GM21619 (cell line): ENCODE results near the gene EXOC6B.

ENCODE experiments used
- ATAC-seq: cut with Tn5 transposase; IDR thresholded peaks from one replicate; pipeline ENCODE4 v1.9.1; 2021; ENCODE audit not compliant: unreplicated experiment

The EXOC6B gene

DNA sequence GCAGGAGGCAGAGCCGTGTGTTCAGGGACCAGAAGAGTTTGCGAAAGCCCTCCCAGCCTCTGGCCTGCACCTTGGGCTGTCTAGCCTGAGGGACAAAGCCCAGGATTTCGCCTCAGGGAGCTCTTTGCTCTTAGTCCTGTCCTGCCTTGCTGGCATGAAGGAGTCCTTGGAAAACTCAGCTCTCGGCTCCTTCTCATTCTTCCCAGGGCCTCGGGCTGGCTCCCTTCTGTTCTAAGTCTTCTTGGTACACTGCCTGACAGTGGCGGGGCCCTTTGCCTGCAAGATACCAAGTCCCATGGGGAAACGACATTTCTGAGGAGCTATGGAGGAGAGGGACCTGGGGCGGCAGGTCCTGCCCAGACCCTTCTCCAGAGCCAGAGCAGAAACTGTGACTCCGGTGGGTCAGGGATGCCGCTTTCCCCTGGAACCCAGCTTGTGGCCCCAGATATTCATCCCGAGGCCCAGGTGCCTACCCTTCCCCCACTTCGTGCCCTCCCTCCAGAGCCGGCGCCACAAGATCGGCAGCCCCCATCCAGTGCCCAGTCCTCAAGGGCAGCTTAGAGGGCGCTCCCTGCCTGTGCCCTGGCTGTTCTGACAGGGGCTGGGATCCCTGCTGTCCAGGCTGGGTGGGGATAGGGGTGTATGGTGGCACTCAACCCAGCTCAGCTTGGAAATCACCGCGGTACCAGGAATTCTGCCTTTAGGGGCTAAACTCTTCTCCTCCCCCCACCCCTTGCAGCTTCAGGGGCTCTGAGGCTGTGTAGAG, 672.6 kb downstream of the EXOC6B start:
- ATAC-seq = no peak

DNA sequence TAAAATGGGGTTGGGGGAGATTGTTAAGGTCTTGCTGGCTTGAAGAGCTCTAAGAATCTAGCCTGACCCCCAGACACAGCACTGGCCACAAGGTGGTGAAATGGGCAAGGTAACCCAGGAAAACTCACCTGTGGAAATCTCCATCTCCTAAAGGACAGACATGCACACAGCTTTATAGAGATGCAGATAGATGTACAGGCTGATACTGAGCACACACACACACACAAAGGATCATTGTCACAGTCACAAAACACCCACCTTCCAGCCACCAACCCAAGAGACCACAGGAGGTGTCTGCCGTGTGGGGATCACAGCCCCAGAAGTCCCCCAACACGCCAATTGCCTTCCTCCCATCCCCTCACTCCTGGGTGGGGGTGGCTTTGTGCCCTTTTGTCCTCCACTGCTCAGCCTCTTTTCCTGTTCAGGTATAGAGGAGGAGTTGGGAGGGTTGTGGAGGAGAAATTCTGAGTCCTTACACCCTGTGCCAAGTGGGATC, 674.9 kb downstream of the EXOC6B start:
- no peak for ATAC-seq

DNA sequence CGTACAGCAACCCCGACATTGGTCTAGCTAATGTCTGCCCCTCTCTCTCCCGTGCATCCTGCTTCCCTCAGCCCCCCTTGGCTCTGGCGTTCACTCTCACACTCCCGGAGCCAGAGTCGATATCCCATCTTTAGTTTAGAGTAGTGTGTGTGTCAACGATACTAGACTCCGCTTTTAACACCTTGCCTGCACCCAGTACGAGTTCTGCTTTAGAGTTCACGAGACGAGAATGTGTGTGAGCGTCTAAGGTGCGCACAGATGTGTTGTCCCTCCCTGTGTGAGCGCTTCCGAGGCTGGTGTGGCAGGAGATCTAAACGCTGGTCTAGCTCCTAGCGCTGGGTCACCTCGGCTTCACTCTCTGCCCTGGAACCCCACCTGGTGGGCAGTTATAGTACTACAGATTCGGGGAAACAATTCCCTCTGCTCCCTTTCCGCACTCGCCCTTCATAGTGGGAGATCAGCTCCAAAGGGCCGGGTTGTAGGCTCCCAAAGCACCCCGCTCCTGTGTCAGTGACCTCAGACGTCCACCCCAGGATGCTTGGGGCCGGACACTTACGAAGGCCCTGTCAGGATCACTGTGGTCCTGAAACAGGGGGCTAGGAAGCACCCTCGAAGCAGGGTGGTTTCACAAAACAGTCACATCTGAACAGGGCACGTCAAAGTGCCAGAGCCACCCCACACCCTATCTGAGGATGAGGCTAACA, 675.5 kb downstream of the EXOC6B start:
- peak; percentile 84 for ATAC-seq

DNA sequence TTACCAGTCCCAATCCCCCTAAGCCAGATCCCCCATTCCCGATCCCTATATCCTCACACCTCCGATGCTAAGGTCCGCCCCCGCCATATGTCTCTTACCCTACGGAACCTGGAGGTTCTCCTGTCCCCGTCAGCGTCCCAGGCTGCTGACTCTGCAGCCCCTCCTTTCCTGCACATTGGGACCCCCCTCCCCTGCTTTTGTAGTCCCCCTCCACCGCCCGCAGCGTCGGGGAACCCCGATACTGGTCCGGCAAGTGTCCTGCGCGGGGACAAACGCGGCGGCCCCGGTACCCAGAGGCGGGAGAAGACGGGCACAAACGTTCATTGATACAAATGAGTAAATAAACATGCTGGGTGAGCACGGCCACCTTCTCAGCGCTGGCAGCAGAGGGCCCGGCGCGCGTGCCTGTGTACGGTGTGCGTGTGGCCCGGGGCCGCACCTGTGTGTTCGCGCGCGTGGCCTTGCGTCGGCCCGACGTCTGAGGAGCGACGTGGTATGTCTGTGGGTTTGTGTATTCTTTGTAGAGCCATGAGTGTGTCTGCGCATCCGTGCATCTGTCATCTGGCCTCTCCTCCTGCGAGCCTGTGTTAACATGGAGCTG, 676.2 kb downstream of the EXOC6B start:
- ATAC-seq = no peak

DNA sequence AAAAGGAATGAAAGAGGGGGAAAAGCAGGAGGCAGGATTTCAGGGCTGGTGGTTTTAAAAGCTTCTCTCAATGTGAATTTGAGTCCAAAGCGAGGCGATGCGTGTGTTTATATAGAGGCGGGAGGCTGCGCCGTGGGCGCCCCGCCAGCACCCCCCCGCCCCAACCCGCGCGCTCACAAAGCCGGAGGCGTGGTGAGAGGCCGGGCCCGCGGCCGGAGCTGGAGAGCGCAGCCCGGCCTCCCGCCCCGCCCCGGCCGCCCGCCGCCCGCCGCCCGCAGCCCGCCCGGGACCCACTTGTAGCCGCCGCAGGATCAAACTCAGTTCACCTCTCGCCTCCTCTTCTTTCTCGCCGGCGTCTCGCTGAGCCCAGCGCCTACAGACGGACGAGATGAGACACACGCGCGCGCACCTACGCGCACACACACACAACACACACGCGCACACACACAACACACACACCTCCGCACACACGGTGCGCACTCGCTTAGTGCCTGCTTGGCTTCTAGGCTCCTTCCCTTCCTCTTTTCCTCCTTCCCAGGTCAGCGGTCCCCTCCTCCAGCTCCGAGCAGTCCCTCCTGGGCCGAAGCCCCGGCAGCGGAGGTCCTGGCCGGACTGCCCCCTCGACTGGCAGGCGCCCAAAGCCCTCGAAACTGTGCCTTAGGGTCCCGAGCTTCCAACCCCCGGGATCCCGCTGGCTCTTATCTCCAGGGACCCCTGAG, 676.8 kb downstream of the EXOC6B start:
- no peak for ATAC-seq

DNA sequence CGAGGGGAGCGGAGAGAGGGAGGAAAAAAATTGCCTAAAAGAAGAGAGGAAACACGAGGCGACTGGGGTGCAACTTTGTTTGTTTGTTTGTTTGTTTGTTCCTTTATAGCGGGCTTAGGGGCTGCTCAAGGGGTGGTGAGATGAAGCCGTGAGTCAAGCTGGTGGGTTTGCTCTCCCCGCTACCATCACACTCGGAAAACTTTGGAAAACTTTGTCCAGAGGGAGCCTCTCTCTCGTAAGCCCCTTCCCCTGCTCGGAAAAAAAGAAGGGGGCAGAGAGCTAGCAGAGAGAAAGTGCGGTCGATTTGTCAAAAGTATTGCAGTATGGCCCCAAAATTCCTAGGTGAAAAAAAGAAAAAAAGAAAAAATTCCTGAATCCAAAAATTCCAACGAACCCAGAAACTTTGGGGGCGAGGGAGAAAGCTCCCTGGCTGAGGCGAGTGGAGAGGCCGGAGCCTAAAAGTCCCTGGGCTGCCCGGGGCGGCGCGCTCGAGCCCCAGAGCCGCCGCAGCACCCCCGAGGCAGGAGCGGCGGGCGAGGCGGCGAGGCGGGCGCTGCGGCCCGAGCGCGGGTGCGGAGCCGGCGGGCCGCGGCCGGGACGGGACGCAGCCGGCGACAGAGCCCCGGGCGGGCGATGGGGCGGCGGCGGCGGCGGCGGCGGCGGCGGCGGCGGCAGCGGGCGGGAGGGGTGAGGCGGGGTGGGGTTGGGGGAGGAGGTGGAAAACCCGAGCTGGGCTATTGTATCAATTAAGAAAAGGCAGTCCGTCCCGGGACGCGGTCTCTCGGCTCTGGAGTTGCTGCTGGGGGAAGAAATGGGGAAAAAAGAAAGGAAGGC, 677.6 kb downstream of the EXOC6B start:
- no peak for ATAC-seq

DNA sequence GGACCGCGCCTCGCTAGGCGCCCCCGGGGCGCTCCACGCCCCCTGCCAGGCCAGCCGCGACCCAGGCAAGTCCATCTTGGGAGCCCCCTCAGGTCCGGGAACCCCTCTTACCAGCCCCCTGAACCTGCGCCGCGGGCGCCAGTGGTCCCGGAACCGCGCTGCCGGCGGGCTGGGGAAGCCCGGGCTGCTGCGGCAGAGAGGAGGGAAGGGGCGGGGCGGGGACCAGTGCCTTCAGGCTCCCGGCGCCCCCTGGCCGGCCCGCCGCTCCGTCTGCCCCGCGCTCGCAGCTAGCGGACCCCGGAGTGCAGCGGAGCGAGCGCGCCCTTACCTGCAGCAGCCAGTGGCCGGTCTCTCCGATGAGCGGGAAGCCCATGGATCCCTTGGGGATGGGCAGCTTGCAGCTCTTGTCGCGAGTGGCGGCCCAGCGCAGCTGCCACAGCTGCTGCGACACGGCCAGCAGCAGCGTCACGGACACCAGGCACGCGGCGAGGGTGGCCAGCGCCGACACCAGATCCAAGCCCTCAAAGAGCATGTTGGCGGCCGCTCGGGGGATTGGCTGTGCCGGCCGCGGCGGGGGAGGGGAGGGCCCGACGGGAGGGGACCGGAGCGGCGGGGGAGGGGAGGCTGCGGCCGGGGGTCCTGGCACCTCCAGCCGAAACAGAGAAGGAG, 678.4 kb downstream of the EXOC6B start, which contains the start of gene CYP26B1:
CYP26B1 (minus strand) TSS at position 560 of the 669 bp plus-strand sequence; CDS start at position 532, 28 bp downstream.
- no peak for ATAC-seq

DNA sequence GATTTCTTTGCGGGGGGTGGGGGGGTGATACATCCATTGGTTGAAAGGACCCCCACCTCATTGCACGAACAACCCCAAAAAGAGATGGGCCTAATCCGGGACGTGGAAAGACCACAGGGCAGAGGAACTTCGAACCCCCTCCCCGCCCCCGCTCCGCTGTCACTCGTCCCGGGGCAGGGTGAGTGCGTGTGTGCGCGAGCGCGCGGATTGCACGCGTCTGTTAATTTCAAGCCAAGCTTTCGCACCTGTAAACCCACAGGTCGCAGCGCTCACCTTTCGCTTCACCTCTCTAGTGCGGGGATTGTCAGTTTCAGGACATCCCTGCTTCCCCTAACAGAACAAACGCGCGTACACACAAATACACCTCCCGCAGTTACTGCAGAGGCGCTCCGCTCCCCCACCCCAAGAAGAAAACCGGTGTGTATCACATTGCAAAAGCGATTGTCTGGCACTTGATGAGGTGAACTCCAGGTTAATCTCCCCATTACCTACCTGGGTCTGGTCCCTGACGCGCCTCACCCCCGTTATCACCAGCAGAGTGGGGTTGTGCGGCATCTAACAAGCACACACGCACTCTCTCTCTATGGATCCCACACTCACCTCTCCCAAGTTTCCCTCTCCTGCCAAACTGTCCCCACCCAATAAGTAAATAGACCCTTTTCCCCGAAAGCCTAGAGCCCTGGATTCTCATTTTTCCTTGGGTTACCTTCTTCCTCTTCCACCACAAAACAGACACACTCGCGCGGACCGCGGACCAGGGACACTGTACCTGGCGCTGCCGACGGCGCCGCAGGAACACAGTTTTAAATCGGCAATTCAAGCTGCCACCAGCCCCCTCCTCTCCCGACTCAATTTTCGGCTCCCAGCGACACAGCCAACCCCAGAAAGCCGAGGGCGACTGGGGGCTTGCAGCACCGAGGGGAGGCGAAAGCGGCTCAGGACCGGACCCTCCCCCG, 679.2 kb downstream of the EXOC6B start:
- ATAC-seq = no peak

DNA sequence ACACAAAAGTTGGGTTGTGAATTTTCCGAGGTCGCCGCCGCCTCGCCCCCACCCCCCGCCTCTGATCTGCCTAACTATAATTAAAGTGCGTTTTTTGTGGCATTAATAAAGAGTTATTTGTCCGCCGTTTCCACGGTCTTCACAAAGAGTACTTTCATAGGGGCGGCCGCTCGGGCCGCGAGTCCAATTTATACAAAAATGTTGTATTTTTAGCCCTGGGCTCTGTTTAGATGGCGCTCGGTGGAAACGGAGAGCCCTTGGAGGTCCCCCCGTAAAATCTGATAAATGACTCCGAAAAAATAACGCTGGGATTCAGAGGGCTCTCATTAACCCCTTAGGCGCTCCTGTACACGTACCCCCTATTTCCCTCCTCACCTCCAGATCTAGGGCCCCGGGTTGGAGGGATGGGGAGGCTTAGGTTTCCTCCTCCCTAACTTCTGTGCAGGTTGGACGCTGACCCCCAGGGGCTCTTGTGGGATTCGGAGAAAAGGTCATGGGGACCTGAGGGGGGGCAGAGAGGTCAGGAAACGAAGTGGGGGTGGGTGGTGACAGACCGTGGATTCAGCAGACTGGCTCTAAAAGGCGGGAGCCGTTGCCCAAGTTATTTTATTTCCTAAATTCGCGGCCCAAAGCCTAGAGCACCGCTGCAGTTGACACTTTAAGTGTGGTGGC, 680.0 kb downstream of the EXOC6B start:
- no peak for ATAC-seq

DNA sequence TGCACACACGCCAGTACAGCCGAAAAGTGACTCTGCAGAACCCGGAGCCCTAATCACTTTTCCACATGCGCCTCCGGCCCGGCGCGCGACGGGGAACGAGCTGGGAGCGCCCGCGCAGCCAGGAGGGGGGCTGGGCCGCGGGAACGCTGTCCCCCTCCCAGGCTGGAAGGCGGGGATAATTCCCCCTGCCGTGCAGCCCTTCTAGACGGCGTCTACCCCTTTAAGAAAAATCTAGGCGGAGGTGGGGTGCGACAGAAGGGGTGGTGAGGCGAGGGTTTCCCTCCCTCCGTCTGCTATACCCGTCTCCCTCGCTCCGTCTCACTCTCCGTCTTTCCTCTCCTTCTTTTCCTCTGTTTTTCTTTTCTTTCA, 680.6 kb downstream of the EXOC6B start:
- no peak for ATAC-seq

DNA sequence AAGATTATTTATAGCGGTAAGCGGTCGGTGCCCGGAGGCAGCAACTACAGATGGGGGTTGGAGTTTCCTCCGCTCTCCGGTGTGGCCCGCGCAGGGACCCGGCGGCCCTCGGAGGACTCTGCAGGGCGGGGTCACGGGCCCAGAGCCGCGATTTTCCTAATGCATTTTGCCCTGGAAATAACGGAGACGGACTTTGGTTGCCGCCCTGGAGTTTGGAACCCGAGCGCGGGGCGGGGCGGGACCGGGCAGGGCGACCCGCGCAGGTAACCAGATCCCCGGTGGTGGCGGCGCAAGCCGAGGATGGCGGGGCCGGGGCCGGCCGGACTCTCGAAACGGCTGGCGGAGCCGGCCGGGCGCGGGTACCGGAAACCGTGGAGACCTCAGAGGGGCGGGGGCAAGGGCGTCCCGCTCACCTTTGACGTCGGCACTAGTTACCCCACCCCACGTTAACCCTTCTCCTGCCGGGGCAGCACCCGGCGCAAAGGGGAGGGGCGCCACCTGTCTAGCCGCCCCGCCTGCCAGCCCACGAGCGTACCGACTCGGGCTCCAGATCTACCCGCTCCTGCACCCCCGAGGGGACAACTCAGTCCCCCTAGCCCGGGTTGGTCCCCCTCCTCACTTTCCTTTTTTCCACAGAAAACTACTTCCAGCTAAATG, 681.1 kb downstream of the EXOC6B start:
- no peak for ATAC-seq

DNA sequence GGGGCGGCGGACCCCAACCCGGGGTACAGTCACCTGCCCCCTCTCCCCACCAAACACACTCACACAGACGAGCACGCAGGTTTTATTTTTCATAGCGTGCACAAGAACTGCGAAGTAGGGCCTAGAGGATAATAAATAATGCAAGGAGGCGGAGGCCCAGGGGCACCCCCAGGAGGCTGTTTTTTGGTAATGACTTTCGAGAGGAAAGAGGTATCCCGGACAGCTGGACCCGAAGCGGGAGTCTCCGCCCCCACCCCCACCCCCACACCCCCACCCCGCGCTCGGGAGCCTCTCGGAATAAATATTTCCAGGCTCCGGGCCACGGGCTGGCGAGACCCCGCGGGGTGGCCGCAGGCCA, 681.6 kb downstream of the EXOC6B start:
- no peak for ATAC-seq

DNA sequence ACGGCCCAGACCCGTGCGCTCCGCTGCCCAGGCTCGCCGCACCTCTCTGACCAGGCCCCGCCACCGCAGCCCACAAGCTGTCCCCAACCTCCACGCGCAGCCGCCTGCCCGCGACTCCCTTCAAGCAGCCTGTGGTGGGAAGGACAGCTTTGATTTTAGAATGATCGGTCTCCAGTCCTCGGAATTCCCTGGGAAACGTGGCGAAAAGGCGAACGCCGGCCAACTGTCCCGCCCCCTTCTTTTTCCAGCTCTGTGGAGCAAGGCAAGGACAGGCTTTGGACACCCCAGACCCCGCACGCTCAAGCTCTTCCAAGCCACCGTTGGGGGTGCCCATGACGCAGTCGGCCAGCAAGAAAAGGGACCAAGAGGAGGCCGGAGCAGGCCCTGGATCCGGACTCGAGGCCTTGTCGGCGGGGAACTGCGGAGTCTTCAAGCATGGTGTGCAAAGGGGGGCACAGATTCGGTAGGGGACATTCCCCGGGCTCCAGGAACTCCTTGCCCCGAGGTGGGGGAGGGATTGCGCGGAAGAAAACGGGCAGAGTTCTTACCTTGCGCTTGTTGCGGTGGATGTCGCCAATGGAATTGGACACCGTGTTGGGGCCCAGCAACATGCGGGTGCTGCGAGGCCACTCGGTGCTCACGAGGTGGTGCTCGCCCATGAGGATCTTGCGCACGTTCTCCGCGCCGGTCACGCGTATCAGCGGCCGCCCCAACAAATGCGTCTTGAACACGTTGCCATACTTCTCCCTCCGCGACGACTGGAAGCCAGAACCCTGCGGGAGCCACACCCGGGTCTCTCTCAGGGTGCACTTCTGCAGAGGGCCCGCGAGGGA, 682.2 kb downstream of the EXOC6B start:
- no peak for ATAC-seq

DNA sequence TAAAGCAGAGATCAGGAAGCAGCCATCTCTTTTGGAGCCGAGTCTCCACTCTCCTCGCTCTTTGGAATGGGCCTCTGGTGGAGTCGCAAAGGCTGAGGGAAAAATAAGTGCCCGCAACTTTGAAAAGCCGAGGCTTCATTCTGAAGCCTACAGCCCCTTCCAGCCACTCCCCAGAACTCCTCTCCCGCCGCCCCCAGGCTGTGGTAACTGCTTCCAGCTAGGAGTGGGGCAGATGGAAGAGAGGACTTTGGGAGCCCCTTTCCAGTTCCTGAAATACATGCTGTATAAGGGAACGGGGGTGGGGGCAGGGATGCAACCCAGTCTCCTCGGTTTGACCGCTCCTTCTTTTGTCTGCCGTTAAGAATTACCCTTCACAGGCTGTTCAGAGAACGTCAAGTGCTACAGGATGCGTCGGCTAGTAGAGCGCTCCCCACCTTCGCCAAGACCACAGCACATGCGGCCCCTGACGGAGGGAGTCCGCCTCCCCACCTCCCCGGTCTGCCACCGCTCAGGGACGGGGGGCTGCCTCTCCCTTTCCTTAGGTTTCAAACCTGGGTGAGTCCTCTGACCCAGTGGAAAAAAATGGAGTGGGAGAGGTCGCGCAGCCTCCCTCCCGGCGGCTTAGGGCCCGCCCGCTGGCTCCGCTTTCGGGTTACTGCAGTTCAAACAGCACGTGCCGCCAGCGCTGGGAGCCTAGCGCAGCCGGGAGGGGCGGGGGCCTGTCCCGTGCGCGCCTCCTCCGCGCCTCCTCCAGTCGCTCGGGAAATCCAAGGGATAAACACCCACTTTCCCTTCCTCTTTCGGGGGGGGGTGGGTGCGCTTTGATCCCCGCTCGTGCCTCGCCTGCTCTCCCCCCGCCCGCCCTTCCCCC, 683.0 kb downstream of the EXOC6B start:
- no peak for ATAC-seq

DNA sequence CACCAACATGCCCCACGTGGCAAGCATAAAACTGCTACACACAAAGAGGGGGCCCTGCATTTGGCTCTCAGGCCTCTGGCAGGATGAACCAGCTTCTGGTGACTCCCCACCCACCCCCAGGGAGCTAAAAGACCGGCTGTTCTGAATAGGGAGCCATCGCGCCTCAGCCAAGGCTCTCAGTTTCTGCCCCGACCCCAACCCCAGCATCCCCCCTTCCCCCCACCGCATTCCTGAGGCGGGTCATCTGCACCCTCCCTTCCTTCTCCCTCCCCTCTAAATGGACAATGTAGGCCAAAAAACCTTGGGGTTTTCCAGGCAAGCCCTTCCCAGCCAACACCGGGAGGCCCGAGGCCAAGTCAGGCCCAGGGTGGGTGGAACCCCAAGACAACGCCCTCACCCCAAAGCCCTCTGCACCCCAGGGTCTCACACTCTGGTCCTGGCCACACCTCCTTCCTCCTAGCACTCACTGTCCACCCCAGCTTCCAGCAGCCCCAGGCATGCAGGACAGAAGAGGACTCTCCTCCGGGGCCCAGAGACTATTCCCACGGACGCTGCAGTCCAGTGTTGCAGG, 683.9 kb downstream of the EXOC6B start:
- ATAC-seq = no peak
